IPS DF 4.7 (cell line): ENCODE measurements around the gene GLP2R.

ENCODE experiments used
- DNase-seq: peaks from one replicate; pipeline ENCODE4 v3.0.0-alpha.2; 2013; ENCODE audit warnings: low spot score; ENCODE audit errors: extremely low read depth

GLP2R gene

DNA sequence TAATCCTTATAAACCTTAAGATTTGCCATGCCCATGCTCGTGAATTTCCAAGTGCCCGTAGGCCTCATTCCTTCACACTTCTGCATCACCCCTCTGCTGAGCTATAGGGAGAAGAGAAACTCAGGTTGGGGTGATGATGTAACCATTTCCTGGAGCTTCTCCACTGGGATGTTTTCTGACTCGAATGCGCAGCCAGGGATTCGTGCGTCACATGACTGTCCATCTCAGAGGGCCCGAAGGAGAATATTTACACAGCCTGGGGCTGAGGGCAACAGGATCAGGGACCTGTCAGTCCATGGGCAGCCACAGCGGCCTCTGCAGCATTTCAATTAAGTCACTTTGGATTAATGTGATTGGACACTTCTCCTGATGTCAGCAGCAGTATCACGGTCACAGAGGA, 12.6 kb upstream of the GLP2R start:
- no peak for DNase-seq

GRCh38 chr17:9814337-9814945, 11.3 kb upstream of the GLP2R start:
- DNase-seq: no peak

DNA sequence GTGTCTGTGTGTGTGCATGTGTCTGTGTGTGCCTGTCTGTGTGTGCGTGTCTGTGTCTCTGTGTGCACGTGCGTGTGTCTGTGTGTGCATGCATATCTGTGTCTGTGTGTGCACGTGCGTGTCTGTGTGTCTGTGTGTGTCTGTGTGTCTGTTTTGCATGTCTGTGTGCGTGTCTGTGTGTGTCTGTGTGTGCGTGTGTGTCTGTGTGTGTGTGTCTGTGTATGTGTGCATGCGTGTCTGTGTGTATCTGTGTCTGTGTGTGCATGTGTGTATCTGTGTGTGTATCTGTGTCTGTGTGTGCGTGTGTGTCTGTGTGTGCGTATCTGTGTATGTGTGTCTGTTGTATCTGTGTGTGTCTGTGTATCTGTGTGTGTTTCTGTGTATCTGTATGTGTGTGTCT, 9.3 kb upstream of the GLP2R start:
- no peak for DNase-seq

DNA sequence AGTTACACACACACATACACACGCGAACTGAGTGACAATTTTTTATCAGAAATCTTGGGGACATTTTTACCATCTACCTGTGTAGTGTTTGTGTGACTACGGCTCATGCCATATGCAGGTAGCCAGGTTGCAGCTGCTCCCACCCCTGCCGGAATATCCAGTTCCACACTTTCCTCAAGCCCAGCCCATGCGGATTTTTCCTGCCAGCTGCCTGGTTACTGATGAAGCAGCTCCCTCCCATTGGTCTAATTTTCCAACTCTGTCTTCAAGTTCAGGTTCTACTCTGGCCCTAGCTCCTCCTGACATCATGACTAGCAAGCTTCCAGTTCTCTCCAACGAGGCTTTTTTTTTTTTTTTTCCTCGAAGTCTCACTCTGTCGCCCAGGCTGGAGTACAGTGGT, 8.6 kb upstream of the GLP2R start:
- peak; percentile 46 for DNase-seq

- no peak for DNase-seq
Observed at GRCh38 chr17:9818760-9819159, 7.0 kb upstream of the GLP2R start.

GRCh38 chr17:9820448-9820847, 5.3 kb upstream of the GLP2R start:
- no peak for DNase-seq

DNA sequence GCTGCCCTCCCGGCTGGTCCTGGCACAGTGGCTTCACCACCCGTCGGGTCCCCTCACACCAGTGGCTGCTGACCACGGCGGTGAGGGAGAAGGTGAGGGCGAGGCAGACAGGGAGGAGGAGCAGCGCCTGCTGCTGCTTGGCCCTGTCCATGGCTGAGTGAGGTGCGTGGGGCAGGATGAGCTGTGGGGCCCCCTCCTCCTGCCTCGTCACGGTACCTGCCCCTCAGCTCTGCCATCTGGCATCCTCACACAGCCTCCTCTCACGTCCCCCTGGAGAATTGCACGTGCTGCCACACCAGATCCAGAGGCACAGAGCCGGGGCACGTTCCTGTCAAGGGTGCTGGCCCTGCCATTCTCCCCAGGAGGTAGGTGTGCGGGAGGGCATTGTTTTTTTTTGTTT, 3.8 kb upstream of the GLP2R start, which contains the start of gene GSG1L2:
Gene GSG1L2, minus strand, starts transcription at position 159 of the 400 bp plus-strand sequence. Its CDS starts 8 bp downstream, at position 151.
- no peak for DNase-seq

GRCh38 chr17:9824094-9824493, 1.6 kb upstream of the GLP2R start:
- no peak for DNase-seq

DNA sequence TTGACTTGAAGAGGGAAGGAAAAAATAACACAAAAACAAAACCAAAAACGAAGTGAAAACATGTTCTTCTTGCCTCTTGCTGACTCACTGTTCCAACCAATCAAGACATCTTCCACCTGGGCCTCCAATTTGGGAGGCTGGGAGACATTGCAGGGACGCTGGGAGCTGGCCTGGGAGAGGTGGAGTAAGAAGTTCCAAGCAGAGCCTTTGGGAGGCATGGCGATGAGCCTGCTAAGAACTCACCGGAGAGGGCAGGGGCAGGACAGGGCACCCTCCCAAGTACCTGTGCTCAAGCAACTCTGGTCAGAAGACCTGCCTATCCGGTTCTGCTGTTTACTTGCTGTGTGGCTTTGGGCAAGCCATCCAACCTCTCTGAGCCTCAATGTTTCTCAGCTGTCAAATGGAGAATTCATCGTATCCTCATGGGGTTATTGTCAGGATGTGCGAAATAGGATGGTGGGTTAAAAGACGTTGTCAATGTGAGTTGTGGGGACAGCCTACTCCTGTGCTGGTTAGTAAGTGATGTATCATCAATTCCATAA, 856 bp upstream of the GLP2R start:
- no peak for DNase-seq

GRCh38 chr17:9828296-9829295, 2.9 kb downstream of the GLP2R start:
- no peak for DNase-seq

DNA sequence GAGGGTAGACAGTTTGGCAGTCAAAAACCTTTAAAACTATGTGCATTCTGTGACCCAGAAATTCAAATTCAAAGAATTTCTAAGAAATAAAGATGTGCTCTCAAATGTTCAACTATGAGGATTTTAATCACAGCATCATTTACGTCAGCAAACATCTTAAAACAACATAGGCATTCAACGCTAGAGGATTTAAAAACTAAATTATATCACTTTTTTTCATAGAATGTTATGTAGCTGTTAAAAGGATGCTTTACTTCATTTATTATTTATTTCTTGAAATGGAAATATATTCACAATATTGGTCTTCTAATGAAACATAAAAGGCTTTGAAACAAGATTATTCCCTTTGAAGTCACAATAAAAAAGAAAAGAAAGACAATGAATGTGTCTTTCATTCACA, 3.6 kb downstream of the GLP2R start:
- no peak for DNase-seq

- DNase-seq: no peak
Observed at GRCh38 chr17:9830711-9831110, 5.0 kb downstream of the GLP2R start.

DNA sequence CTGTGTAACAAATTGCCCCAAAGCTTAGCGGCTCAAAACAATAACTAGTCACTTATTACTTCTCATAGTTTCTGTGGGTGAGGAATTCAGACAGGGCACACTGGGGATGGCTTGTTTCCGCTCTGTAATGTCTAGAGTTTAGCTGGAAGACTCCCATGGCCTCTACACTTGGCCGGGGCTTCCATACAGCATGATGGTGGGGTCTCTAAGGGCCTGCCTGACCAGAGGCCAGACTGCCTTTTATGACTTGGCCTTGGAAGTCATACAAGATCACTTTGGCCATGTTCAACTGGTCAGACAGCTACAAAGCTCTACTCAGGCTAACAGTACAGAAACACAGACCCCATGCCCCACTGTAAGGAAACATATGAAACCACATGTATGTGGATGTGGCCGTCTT, 8.2 kb downstream of the GLP2R start:
- no peak for DNase-seq

DNA sequence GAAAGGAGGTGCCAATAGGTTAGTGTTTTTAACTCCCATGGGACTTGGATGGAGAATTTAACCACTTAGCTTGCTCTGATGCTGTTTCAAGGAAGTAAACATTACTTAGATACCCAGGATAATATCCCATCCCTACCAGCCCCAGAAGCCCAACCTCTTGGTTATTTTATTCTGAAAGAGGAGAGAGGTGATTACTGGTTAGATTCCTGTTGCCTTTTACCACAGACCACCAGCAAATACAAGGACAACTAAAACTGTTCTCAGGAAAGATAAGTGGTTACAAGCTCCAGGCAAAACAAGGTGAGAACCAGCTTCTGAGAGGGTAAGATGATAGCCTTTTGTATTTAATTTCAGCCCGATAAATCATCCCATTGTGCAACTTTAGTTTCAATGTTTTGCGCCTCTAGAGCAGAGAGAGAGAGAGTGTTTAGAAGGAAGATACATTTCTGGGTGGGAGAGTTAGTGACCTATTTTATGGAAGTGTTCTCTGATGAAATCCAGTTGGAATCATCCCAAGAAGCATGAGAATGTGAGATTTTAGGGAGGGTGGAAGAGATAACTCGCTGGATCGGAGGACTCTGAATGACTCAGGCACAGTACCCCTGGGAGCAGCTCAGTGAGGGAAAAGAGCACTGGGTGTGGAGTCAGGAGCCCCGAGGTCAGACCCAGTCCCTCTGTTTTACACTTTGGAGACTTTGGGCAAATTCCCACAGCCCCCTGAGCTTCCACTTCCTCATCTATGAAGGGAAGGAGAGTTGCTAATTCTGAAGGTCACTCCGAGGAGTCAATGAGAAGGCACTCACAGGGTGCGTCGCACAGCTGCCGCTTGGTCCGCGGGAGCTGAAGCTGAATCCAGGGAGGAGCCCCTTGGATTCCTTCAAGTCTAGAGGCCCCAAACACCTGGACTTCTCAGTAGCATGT, 12.1 kb downstream of the GLP2R start:
- DNase-seq: no peak

- DNase-seq: peak; percentile 14
Observed at GRCh38 chr17:9839433-9839832, 13.7 kb downstream of the GLP2R start.

GRCh38 chr17:9842057-9842758, 16.5 kb downstream of the GLP2R start:
- DNase-seq: no peak

- DNase-seq: no peak
Observed at GRCh38 chr17:9843152-9844010, 17.7 kb downstream of the GLP2R start.

GRCh38 chr17:9844153-9844552, 18.4 kb downstream of the GLP2R start:
- DNase-seq: no peak

DNA sequence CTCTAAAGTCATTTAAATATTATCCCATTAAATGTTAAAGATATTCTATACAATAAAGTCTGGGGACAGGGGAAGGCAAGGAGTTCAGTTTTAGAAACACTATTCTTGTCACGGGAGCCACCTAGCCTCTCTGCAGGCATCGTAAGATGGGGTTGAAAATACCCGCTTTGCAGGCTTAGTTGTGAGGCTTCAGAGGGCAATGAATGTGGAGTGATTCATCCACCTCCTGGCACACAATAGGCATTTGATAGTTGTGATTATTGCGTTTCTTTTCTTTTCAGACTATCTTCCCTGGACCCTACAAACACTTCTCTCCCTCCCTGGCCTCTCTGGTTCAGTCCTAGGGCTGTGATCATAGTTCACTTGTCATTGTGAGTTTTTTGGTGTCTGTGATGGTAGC, 19.6 kb downstream of the GLP2R start:
- no peak for DNase-seq

- no peak for DNase-seq
Observed at GRCh38 chr17:9850151-9850550, 24.4 kb downstream of the GLP2R start.
